WI38 (cell line): ENCODE data around the gene HEY2.

ENCODE experiments used
- H3K4me3 ChIP-seq: 2 replicates; pipeline ENCODE4 v1.5.1; 2011; ENCODE audit warnings: low read depth, mild to moderate bottlenecking, control low read depth, low read length
- TF ChIP-seq, protein P1 (sequence below): IDR thresholded peaks from 2 replicates; pipeline ENCODE4 v1.5.1; 2012; ENCODE audit warnings: low read depth, mild to moderate bottlenecking, control low read depth, low read length

HEY2 gene

GRCh38 chr6:125792680-125793079 is 43.2 kb downstream of the HEY2 start:
- TF ChIP-seq, protein P1, sequence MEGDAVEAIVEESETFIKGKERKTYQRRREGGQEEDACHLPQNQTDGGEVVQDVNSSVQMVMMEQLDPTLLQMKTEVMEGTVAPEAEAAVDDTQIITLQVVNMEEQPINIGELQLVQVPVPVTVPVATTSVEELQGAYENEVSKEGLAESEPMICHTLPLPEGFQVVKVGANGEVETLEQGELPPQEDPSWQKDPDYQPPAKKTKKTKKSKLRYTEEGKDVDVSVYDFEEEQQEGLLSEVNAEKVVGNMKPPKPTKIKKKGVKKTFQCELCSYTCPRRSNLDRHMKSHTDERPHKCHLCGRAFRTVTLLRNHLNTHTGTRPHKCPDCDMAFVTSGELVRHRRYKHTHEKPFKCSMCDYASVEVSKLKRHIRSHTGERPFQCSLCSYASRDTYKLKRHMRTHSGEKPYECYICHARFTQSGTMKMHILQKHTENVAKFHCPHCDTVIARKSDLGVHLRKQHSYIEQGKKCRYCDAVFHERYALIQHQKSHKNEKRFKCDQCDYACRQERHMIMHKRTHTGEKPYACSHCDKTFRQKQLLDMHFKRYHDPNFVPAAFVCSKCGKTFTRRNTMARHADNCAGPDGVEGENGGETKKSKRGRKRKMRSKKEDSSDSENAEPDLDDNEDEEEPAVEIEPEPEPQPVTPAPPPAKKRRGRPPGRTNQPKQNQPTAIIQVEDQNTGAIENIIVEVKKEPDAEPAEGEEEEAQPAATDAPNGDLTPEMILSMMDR = no peak
- no peak overlapping the region for H3K4me3 ChIP-seq

DNA sequence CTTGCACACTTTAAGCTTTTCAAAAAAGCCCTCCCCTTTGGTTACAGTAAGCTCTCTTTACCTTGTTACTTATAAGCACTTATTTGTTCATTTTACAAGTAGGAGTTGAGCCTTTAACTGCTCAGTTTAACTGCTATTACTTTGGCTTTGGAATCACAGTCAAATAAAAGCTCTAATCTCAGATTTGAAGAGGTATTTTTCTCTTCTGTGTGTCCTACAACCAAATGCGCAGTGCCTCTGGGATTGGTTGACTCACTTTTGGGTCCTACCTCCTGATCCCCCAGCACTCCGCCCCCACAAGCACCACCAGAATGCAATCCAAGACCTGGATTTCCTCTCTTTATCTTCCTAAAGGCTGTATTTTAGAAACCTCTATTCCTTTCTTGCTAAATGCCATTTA is 43.8 kb downstream of the HEY2 start:
- no peak overlapping the region for H3K4me3 ChIP-seq
- TF ChIP-seq, protein P1 = no peak

DNA sequence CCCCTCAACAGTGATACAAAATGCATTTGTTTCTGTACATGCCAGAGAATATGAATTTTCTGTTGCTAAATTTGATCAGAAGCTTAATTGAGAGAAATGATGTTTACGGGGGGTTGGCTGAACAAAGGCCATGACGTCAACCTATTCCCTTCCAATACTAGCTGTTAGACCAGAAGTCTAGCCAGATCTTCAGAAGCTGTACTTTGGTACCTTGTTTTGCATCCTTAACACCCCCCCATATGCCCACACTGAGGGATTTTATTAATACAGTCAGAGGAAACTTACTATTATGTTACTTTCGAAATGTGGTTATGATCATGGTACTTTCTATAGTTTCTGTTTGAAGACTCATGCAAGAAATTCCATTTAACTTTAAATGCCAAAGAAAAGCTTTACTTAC is 44.4 kb downstream of the HEY2 start:
- TF ChIP-seq, protein P1 = no peak
- no peak overlapping the region for H3K4me3 ChIP-seq

DNA sequence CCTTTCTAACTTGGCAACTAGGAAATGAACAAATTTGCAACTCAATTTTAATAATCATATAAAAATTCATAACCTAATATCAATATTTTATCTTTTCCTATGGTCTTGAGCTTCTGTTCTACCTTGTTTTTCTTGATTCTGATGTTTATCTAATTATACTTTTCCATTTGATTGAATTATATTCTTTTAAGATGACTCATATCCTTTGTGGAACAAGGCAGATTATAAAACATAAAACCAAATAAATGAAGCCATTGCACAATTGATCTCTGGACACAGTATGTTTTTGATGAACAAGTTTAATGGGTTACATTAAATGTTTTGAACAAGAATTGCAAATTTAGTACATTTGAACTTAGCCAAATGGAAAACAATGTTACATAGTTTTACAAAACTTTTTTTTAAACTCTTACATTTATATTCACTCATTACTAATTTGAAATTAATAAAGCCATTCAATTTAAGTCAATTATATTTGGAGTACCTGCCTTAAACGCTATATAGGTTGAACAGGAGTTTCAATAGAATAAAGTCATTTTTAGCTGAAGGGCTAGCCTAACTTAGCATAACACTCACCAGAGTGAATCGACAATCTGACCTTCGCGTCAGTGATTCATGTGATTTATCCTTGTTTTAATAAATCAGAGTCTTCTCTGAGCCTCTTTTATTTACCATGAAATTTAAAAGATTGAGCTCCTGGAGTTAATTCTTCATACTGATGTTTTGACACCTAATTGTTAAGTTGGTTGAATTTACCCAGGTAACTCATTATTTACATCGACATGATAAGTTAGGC is 45.1 kb downstream of the HEY2 start:
- H3K4me3 ChIP-seq = no peak overlapping the region
- TF ChIP-seq, protein P1 = no peak

DNA sequence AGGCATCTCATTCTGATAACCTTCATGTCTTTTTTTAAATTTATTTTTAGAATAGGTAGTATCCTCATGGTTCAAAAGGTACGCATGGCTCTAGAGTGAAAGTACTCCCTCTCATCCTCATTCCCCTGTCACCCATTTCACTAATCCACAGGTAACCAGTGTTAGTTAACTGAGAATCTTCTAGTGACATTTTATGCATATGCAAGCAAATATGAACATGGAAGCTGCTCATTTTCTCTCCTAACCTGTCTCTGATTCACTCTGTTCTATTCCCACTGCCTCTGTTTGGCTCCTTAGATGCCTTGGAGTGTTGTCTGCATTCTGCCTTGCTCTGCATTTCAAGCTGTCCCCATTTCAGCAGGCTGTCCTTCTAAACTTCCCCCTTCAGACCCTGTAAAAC is 45.9 kb downstream of the HEY2 start:
- H3K4me3 ChIP-seq = no peak overlapping the region
- TF ChIP-seq, protein P1 = no peak

- TF ChIP-seq, protein P1 = no peak
- no peak overlapping the region for H3K4me3 ChIP-seq
Observed at GRCh38 chr6:125797120-125797885, 47.9 kb downstream of the HEY2 start.

DNA sequence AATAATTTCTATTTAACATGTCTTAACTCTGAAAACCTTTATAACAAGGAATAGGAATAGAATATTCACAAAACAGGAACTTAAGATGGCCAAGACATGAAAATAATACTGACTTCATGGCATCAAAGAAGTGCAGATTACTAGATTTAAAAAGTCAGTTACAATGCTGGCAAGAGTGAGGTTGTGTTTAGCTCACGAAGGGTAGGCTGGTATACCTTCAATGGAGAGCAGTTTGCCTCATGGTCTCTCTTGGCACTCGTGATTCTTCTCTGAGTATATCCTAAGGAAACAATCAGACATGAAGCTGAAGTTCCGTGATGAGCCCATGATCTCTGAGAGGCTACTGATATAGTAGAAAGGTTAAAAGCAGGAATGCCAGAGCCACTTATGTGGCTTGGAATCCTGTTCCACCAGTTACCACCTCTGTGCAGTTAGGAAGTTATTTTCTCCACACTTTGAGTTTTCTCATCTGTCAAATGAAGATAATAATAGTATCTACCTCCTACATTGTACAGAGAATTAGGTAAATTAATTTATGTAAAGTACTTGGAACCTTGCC is 48.5 kb downstream of the HEY2 start:
- TF ChIP-seq, protein P1 = no peak
- no peak overlapping the region for H3K4me3 ChIP-seq
